ENCODE results near the gene PCYT1B.

Gene PCYT1B

DNA sequence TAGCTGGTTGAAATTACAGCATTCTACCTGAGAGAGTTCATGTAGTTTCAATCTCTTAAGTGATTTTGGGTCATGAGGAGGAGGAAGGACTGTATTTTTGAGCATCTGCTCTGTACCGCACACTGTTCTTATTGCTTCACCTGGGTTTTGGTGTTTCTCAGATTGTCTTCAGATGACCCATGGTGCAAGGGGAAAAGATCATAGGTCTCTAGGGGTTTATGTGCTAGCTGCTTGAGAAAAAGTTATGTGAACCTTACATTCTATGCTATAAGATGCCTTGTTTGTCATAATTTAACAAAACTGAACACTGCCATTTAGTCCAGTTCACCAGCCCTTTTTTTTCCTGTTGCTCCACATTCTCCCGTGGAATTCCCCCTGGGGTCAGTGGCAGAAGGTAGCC lies 121.7 kb downstream of the PCYT1B start:
- DNase-seq (ENCODE audit: low spot score) = no peak

- DNase-seq (ENCODE audit: low spot score) = no peak
These were observed 126.7 kb downstream of the PCYT1B start for GRCh38 chrX:24520472-24520871.

DNA sequence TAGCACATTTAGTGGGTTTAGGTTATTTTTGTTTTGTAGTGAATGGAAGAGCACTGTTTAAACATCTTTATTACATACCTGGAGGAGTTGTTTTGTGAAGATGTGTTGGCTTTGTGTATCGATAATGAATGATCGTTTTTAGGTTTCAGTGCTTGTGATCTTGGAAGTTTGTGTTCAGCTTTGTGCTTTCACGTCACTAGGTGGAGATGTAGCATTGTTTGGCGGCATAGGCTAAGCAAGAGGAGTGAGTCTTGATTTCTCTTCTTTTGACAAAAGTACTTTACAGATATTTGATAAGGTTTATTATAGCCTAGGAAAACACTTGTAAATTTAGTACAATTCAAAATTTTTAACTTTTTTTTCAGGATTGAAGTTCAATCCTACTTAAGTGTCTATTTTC lies 131.7 kb downstream of the PCYT1B start:
- no peak for DNase-seq (ENCODE audit: low spot score)

DNA sequence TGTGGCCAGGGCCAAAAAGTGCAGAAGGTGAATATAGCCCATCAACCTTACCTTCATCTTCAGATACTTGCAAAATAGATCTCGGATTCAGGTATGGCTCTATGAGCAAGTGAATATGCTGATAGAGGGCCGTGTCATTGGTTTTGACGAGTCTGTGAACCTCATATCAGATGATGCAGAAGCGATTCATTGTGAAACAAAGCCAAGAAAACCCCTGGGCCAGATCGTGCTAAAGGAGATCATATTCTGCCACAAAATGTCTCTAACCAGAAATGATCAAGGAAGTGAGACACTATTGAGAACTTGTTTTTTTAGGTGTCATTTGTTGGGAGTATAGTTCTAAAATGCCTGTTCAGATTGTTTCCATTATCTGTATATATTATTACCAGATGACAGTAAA lies 133.7 kb downstream of the PCYT1B start:
- DNase-seq (ENCODE audit: low spot score) = no peak

- no peak for DNase-seq (ENCODE audit: low spot score)
These were observed 138.8 kb downstream of the PCYT1B start for GRCh38 chrX:24508375-24508774.
